ENCODE data around the gene XPO6. TPM values are rescaled to one million over a fixed set of nuclear protein-coding genes. Genes with fewer than 3 reads are reported as not detected.

The XPO6 gene
- total RNA-seq, 1 donor from 2014 or later, result 127 TPM

DNA sequence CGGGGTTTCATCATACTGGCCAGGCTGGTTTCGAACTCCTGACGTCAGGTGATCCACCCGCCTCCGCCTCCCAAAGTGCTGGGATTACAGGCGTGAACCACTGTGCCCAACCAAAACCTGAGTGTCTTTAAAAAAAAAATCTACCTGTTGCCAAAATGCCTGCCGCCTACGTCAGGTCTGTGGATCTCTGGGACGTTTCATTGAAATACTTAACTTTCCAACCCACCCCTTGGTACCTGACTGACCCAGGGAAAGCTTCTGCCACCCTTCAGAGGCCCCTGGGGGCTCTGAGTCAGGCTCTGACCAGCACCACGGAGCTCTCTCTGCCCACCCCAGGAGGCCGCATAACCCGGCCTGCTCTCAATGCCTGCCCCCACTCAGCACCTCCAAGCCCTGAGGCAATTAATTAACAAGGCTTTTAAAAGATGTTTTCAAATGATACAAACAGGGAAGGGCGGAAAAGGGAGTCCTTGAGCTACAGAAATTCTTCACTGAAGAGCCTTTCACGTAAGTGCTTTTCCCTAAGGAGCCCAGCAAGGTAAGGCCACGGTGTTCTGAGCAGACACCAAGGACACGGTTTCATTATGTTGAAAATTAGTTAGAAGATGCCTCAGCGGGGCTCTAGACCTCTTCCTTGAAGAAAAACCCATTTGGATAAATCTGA is 118.9 kb downstream of the XPO6 start:
- DNase-seq (ENCODE audit: low spot score), result no peak

DNA sequence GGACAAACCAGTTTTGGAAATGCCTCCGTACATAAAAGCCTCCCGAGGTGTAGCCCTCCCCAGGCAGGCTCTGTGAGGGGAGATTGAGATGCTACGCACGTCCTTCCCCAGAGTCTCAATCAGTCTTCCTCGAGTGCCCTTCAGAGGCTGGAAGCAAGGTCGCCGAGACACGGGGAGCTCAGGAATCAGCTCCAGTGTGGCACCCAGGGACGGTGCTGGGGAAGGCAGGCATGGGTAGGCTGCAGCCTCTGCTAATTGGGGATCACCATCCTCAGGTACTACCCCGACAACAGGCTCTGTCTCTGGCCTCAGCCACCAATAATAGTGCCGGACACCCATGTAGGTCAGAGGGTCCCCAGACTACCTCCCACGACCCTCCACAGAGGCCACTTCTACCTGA is 120.1 kb downstream of the XPO6 start:
- DNase-seq (ENCODE audit: low spot score), result no peak

DNA sequence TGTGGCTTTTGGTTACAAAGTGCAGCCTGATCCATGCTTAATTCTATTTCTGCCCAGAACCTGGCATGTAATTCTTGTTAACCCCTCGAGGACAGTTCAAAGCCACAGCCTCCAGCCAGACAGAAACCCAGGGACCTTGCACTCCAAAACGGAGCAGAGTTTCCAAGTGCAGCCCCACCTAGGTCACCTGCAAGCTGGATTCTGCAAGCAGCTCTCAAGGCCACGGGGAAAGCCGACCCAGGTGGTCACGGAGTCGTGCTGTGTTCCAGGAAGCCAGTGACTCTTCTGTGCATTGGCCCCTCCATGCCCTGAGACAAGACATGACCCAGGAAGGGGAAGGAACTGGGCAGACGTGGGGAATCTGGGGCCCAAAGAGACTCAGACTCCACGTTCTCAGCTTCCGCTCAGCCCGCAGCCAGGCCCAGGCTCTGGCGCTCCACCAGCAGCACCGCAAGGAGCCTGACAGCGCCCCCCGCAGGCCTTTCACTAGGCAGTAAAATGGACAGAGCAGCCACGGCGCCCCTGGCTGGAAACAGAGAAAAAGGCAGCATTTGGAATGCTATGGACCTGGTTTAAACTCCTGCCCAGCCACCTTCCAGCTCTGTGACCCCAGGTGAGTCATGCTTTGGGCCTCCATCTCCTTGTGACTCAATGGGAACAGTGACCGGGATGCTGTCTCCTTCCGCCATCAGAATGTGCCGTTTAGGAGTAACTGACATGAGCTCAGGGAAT is 121.0 kb downstream of the XPO6 start:
- no peak for DNase-seq (ENCODE audit: low spot score)

DNA sequence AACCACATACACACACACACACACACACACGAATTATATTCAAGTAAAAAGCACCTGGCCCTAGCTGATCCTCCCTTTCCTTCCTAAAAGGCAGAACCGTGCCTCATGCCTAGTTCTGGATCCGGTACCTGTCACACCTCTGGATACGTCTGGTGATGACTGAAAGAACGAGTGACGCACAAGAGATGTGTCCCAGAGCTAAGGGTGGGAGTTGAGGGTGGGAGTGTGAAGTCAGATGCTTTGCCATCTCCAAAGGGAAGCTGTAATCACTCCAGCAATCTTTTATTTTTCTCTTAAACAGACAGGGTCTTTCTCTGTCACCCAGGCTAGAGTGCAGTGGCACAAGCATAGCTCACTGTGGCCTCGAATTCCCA is 121.8 kb downstream of the XPO6 start:
- no peak for DNase-seq (ENCODE audit: low spot score)

DNA sequence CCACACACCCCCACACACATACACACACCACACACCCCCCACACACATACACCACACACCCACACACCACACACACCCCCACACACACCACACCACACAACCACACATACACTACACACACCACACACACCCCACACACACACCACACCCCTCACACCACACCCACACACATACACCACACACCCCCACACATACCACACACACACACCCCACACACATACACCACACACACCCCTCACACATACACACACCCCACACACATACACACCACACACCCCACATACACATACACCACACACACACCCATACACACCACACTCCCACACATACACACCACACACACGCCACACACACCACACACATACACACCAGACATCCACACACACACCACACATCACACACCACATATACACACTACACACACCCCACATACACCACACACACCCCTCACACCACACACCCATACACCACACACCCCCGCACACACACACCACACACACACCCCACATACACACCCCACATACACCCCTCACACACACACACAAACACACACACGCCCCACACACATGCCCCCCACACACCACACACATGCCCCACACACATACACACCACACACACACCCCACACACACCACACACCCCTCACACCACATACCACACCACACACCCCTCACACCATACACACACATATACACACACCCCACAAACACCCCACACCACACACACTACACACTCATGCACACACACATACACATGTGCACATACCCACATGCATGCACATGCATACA is 122.4 kb downstream of the XPO6 start:
- no peak for DNase-seq (ENCODE audit: low spot score)

DNA sequence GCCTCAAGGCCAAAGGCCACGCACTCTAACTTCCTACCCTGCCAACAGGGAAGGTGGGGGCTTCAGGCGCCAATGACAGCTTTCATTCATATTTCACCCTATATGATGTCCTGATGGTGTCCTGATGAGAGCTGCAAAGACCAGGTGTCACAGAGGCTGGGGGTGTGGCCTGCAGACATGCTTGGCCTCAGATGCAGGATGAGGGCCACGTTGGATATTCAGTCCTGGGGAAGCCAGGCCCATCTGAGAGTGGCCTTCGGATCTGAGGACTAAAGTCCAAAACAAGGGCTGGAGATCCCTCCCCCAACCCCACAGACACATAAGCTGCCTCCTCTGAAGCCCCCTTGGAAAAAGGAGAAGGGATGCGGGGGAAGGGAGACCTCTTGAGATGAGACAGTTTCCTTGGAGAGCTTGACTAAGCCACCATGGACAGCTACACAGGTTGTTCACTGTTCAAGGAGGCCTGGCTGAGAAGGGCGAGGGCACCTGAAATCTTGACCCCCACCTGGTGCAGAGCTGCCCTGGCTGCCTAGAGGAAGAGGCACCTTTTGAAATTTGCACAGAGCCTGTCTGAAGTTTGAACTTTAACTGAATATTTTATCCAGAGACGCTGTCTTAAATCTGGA is 124.0 kb downstream of the XPO6 start:
- DNase-seq (ENCODE audit: low spot score), result no peak

DNA sequence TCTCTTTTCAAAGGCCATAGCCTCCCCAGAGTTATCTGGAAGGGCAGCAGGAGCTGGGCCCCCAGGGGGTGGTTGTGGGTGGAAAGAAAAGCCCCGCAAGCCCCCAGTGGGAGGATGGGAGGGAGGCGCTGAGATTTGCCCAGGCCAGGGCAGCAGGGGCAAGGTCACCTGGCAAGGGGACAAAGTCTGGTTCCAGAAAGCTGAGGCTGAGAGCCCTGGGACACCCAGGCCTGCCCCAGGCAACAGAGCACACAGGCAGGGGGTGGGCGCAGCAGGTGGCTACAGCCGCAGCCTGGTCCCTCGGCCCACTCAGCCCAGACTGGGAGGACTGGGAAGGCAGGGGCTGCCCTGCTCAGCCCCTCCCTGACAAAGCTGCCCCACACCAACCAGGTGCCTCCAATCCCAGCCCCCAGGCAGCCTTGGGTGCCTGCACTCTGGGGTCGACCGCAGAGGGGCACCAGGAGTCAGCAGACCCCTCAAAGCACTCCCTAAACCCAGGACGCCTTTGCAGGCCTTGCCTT is 124.6 kb downstream of the XPO6 start:
- DNase-seq (ENCODE audit: low spot score), result no peak

DNA sequence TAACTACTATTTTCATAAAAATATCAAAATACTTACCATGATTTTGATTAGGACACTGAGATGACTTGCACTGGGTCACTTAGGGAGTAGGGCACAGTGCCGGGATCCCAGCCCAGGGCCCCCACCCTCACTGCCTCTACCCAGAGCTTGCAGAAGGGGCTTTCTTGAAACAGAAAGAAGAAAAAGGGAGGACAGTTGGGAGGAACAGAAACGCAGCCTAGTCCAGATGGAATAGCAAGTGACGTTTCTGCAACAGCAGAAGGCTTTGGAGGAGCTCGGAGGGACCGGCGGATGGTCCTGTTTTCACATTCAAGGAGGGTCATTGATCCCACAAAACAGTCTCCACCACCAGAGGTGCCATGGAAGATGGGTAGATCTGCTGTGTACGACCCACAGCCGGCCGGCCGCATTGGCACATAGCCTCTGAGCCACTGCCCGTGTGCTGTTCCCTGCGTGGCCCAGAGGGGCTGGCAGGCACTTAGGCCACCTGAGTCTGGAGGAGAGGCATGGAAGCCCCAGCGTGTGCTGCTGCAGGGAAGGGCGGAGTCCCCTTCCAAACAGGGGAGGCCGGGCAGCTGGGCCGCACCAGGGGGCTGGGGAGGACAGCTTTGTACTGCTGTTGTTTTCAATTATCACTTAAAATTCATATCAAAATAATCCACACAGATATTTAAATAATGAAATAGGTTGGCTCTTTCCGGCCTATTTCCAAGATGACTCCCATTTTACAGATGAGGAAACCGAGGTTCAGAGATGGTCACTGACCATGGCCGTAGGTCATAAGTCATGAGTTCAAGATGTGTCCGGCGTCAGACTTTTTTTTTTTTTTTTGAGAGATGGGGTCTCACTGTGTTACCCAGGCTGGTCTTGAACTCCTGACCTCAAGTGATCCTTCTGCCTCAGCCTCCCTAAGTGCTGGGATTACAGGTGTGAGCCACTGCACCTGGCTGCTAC is 125.3 kb downstream of the XPO6 start:
- no peak for DNase-seq (ENCODE audit: low spot score)

DNA sequence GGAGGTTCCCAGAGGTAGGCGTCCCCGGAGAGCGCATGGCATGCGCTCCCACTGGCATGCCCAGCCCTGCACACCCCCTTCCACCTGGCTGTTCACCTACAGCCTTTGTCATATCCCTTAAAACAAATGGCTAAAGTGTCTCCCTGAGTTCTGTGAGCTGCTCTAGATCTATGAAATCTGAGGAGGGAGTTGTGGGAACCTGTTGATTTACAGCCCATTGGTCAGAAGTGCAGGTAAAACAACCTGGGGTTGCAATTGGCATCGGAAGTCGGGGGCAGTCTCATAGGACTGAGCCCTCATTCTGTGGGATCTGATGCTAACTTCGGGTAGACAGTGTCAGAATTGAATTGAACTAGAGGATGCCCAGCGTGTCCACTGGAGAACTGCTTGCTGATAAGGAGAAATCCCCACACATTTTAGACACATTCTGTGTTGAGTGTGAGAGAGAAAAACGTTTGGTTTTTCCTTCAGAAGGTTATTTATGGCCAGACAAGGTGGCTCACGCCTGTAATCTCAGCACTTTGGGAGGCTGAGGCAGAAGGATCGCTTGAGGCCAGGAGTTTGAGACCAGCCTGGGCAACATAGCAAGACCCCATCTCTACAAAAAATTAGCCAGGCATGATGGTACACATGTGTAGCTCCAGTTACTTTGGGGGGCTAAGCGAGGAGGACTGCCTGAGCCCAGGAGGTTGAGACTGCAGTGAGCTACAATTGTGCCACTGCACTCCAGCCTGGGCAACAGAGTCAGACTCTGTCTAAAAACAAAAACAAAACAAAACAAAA is 126.2 kb downstream of the XPO6 start:
- DNase-seq (ENCODE audit: low spot score), result no peak

DNA sequence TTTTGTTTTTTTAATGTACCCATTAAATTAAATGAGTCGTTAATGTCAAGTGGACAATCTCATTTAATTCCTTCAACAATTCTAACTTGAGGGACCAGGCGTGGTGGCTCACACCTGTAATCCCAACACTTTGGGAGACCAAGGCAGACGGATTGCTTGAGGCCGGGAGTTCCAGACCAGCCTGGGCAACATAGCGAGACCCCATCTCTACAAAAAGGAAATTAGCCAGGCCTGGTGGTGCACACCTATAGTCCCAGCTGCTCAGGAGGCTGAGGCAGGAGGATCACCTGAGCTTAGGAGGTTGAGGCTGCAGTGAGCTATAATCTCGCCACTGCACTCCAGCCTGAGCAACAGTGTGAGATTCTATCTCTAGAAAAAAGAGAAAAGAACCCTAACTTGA is 127.6 kb downstream of the XPO6 start:
- no peak for DNase-seq (ENCODE audit: low spot score)

DNA sequence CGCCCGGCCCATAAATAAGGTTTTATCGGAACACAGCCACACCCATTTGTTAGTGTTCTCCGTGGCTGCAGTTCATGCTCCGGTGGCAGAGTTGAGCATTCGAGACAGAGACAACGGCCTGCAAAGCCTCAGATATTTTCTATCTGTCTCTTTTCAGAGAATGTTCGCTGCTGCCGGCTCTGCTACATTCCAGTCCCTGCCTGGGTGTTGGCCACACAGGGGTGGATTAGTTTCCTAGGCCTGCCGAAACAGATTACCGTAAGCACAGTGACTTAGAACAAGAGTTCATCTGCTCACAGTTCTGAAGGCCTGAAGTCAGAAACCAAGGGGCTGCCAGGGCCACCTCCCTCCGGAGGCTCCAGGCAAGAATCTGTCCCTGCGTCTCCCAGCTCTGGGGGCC is 129.1 kb downstream of the XPO6 start:
- no peak for DNase-seq (ENCODE audit: low spot score)

DNA sequence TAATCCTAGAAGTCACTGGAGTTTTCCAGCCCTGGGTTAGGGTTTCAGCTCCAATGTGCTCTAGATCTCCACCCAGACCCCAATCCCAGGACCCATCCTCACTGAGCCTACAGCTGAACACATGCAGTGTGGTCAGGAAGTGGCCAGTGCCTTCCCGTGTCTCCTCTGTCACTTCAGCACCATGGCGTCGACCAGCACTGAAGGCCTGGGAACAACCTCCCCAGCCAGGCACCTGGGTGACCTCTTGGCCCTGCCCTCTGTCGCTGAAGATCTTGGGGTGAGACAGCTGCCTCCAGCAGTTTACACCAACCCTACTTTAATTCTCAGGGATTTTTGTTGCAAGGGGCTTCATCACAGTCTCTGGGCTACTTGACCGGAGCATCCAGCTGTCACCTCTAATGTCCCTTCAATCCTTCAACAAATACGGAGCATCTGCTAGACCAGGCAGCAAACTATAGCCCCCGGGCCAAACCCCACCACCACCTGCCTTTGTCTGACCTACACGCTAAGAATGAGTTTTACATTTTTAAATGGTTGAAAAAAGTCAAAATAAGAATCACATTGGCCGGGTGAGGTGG is 130.3 kb downstream of the XPO6 start:
- no peak for DNase-seq (ENCODE audit: low spot score)

DNA sequence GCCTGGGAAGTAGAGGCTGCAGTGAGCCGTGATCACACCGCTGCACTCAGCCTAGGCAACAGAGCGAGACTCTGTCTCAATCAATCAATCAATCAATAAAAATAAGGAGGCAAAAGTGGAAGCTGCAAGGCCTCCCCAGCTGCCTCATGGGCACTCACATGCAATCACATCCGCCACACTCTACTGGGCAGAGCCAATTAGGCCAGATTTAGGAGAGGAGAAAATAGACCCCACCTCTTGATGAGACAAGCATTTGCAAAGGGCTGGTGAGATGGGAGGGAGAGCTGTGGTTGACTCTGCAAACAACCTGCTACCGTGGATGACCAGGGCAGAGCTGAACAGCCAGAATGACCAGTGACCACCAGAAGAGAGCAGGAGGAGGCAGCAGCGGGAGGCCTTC is 133.5 kb downstream of the XPO6 start:
- no peak for DNase-seq (ENCODE audit: low spot score)

DNA sequence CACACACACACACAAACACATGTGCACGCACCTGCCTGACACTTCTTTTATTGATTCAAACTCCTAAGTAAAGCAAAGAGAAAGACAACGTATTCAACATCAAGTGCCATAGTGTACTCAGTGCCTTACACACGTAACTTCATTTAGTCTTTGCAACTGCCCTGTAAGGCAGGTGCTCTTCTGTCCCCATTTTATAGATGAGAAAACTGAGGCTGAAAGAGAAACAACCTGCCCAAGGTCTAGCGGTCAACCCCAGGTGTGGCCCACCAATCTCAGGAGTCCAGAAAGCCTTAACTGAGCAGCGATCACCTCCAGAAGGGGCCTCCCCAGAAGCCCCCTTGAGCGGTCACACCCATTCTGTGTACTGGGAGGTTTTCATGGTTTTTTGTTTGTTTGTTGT is 137.9 kb downstream of the XPO6 start:
- DNase-seq (ENCODE audit: low spot score), result no peak

DNA sequence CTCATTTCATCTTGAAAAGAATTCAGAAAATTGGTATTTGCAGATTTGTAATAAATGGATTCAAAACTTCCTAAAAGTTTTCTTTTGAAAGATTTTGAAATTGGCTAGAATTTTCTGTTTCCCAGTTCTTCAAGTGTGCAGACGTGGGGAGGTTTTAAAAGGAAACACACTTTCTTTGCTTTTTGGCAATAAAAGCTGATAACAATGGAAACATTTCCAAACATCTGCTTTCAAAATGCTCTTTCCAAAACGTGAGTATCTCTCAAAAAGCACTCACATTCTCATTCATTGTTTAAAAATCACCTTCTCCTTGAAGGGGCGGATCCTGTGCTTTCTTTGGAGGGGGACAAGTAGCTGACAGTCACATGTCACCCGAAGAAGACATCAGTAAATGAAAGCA is 139.7 kb downstream of the XPO6 start:
- DNase-seq (ENCODE audit: low spot score), result no peak

DNA sequence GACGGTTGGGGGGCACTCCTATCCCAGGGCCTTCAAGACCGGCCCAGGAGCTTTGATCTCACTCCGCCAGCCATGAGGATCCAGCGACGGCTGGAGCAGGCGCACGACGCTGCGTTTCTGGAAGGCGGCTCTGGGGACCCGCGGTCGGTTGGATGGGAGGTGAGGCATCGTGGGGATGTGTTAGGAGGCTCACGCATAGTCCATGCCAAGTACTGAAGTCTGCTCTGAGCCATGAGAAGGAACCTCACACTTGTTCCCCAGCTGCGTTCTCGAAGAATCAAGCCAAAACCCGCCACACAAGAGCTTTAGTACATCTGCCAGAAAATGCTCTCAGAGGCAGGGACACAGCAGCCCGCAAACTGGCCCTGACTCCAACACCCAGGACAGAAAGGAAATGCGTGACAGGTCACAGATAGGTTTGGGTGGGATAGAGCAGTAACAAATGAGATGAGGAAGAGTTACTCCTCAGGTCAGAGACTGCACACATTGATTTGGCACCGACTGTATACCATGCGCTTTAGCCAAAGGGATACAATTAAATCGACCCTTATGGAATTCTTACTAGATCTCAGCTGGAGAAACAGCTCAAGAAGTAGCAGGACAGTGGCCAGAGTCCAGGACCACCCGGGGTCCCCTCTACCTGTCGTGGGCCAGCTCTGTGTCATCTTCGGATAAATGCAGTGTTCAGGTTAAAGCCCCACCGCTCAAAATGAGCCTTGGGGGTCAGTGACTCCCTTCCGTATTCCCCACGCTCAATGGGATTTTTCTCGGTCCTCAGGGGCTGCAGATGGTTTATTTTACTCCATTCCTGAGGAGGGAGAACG is 141.6 kb downstream of the XPO6 start:
- DNase-seq (ENCODE audit: low spot score), result no peak

DNA sequence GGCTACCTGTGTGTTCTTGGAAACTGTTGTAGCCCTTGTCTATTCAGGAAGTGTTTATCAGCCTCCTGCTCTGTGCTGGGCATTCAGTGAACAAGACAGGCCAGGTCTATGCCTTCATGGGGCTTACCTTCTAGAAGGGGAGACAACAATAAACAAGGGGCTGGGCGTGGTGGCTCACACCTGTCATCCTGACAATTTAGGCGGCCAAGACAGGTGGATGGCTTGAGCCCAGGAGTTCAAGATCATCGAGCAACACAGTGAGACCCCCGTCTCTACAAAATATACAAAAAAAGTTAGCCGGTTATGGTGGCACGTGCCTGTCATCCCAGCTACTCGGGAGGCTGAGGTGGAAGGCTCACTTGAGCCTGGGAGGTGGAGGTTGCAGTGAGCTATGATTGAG is 142.8 kb downstream of the XPO6 start:
- DNase-seq (ENCODE audit: low spot score), result no peak

DNA sequence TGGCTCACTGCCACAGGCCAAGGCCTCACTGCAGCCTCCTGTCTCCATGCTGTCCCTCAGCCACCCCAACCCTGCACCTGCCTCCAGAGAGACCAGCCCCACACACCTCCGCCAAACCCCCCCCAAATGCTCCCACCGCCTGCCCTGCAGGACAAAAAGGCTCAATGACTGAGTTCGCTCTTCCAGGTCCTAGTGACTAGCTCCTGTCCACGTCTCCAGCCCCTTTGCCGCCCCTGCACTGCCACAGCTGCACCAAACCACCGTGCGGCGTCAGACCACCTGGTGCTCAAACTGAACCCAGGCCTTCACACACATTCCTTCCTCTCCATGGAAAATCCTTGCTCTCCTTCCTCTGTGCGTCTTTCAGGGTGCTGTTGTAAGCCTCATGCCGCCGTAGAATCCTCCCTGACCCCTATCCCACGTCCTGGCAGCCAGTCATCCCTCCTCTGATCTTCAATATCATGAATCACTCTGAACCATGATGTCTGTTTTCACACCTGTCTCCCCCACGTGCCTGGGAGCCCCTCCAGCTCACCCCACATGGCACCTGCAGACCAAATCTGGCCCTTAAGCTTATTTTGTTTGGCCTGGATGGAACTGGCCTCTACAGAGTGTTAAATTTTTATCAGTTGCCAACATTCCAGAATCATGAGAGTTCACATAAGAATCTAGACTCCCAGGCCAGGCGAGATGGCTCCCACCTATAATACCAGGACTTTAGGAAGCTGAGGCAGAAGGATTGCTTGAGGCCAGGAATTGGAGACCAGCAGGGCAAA is 144.0 kb downstream of the XPO6 start:
- DNase-seq (ENCODE audit: low spot score), result no peak
